GM18861 (cell line): ENCODE results near the gene MEIOB.
"Not testable (repeated sequence)": the region's sequence is repeated elsewhere in the genome, so short reads cannot be mapped to it uniquely, and the experiment has no call there.

Experiments used
- ATAC-seq: cut with Tn5 transposase; IDR thresholded peaks from one replicate; pipeline ENCODE4 v1.9.1; 2021; ENCODE audit not compliant: unreplicated experiment

MEIOB gene

DNA sequence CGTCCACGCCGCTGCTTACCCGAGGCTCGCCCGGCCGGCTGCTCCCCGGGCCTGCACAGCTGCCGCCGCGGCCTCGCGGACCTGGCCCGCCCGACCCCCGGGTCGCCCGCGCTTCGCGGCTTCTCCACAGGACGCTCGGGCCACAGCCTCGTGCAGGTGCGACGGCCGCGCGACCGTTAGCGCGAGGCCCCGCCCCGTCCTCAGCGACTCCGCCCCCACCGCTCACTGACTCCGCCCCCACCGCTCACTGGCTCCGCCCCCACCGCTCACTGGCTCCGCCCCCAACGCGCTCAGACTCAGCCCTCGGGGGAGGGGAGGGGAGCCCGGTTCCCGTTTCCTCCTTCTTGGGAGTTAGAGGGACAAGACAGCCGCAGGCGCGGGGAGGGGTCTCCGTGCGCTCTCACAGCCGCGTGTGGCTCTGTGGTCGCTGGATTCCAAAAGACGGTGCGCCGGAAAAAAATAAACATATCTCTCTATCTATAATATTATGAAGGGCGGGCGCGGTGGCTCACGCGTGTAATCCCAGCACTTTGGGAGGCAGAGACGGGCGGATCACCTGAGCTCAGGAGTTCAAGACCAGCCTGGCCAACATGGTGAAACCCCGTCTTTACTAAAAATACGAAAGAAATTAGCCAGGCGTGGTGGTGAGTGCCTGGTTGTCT, at the start of gene MEIOB:
MEIOB (minus strand) TSS at position 191 of the 662 bp plus-strand sequence. CDS start 3,989 bp downstream, outside the sequence.
- ATAC-seq, result no peak

DNA sequence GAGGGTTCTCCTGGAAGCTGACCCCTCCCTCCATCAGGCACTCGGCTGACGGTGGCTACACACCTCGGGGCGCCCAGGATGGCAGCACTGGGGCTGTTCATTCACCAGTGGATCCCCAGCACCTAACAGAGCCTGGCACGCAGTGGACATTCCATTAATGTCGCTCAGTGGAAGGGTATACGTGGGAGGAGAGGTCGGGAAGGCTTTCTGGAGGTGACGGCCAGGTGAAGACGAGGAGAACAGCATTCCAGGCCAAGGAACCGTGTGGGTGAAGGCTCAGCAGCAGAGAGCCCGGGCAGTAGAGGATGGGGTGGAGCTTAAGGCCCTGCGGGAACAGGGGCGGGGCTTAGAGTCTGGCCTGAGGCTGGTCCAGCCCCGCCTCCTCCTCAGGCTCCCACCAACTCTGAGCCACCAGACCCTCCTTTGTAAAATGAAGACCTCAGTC, 48.8 kb upstream of the MEIOB start:
- ATAC-seq, result no peak

DNA sequence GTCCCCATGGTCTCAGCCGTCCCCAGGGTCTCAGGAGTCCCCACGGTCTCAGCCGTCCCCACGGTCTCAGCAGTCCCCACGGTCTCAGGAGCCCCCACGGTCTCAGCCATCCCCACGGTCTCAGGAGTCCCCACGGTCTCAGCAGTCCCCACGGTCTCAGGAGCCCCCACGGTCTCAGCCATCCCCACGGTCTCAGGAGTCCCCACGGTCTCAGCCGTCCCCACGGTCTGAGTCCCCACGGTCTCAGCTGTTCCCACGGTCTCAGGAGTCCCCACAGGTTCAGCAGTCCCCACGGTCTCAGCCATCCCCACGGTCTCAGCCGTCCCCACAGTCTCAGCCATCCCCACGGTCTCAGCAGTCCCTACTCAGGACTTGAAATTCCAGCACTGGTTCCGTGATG, 48.2 kb upstream of the MEIOB start:
- ATAC-seq, result not testable (repeated sequence)

DNA sequence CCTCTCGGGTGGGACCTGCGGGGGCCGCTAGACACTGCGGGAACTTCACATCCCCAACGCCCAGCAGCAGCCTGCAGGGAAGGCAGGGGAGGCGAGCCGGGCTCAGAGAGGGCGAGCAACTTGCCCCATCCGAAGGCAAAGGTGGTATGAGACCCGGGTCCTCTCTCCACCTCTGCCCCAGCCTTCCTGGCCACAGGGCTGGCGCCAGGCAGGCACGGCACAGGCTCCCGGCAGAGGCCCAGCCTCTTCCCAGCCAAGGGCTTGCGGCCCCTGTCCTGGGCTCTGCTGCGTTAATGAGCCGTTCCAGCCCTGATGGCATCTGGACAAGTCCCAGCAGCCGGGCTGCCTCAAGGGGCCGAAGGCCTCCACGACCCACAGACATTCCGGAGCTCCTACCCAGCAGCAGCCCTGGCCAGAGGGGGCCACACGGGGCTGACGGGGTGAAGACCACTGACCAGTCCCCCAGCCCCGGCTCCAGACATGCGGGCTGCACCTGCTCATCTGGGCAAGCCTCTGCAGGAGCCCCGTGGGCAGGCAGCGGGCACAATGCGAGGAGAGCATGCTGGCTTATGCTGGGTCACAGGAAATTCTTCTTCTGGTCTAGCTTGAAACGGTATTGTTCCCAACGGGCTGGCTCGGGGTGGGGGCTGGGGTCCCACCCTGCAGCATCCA, 47.5 kb upstream of the MEIOB start:
- no peak for ATAC-seq

DNA sequence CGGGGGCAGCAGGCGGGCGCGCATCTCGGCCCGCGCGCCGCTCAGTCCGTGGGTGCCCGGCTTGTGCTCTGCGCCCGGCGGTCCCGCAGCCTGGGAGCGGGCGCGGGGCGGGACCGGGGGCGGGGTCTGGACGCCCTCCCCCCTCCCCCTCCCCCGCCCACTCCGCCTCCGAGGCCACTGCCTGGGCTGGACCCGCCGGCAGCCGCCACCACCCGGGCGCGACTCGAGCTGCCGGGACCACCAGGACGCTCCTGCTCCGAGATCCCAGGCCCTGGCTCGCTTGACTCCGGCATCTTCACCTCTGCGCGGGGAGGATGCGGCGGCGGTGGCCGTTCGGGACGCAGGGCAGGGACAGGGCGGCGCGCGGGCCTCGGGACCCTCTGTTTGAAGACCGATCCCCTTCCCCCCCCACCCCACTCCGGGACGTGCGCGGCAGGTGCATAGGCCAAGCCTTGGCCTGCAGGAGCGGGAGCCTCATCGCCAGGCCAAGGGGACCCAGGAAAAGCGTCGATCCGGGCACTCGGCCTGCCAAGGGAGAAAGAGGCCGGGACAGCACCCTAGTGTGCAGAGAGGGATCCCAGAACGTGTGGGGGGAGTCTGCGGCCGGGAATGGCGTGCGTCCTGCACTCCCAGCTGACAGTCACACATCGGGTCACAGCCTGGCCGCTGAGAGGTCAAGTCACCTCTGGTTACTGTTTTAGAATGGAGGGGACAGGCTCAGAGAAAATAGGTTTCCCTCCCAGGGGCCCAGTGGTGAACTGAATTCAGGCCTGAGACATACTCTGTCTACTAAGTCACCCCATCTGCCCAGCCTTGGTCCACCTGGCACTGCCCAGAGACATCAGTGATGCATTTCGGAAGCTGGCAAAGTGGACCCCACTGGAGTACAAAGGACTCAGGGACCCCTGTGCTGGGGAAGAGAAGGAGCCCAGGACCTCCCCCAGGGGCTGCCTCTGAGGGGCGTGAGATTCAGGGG, 46.7 kb upstream of the MEIOB start, which contains the start of gene HS3ST6:
HS3ST6 (minus strand) TSS at position 65 of the 976 bp plus-strand sequence. CDS start 92 bp downstream, outside the sequence.
- ATAC-seq, result no peak

DNA sequence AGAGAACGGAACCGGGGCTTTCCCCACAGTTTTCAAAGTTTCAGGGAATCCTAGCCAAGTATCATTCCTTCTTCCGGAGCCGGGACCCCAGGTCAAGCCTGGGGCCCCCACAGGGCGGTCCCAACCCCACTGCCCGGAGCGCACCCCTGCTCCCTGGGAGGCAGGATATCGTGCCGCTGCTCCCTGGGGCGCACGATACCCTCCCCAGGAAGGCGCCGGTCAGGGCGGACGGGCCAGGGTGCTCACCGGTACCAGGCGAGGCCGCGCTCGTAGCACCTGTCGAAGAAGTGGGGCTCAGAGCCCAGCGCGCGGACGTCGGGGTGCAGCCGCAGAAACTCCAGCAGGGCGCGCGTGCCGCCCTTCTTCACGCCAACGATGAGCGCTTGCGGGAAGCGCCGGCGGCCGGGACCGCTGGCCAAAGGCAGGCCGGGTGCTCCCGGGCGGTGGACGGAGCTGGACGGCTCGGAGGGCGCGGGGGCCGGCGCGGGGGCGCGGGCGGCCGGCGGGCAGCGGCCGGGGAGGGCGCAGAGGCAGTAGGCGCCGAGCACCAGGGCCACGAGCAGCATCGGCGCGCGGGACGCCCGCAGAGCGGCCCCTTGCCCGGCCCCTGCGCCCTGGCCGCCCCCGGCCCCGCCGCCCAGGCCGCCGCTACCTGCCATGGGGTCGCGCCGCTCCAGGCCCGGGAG, 45.8 kb upstream of the MEIOB start:
- no peak for ATAC-seq

DNA sequence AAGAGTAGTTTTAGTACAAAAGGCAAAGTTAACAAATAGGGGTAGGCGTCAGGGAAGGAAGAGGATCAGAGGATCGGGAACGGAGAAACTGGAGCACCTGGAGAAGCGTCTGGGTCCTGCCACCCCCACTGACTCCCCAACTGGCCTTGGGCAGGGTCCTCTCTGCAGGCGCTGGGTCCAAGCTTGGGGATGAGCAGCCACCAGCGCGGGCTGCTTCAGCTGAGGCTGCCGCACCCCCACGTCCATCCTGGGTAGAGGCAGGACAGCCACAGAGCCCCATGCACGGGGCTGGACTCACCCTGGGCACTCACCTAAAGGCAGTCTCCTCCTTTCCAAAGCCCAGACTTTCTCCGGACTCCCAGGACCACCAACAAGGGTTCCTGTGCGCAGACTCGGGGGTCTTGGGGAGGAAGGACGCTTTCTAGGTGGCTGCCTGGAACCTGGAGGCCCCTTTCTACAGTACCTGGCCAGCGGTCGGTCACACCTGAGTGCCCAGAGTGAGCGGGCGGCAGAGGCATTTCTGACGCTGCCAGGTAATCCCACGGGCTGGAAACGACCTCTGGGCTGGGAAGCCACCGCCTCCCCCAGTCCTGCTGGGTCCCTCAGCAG, 45.2 kb upstream of the MEIOB start:
- ATAC-seq, result no peak

DNA sequence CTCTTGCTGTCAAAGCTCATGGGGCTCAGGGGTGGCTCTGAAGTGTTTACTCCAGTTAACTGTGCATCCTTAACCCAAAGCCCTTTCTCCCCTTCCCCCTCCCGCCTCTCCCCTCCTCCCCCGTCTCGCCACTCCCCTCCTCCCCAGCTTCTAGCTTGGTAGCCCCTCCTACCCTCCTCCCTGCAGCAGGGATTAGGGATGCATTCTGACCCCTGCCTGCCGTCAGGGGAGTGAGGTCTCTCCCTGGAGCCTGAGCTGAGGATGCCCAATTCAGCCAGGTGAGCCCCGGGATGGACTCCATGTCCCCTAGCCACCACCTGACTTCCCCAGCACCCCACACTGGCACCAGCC, 44.7 kb upstream of the MEIOB start:
- no peak for ATAC-seq

GRCh38 chr16:1915732-1916639, 44.0 kb upstream of the MEIOB start:
- no peak for ATAC-seq

DNA sequence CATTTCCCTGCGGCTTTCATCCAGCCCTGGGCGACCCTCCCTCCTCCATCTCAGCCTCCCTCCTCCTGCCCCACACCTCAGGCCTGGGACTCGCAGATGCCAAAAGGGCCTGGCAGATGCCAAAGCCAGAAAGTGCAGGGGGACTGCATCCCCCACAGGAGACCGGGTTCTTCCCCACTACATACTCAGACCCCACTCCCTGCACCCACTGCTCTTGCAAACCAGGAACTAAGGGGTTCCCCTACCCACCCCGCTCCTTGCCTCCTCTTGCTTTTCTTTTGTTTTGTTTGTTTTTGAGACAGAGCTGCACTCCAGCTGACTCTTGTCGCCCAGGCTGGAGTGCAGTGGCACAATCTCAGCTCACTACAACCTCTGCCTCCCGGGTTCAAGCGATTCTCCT, 43.0 kb upstream of the MEIOB start:
- no peak for ATAC-seq

DNA sequence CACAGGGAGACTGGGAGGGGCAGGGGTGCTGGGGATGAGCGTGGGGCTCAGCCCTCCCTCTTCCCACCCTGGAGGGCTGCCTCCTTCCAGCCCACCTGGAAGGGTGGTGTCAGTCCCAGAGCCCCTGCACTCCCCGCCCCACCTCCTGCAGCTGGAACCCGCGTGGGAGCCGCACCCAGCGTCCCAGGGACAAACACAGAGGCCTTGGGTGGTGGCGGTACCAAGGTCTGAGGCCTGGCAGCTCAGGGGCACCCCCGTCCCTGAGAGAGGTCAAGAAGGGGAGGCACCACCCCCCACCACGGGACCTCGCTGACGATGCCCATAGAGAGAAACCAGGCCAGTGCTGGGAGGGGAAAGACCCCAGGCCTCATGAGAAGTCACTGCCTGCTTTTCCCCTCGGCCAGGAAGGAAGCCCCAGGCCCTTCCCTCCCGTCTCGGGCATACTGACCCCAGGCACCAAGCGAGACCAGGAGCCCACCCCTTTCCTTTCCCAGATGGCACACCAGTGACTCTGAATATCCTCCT, 42.2 kb upstream of the MEIOB start:
- ATAC-seq, result no peak

DNA sequence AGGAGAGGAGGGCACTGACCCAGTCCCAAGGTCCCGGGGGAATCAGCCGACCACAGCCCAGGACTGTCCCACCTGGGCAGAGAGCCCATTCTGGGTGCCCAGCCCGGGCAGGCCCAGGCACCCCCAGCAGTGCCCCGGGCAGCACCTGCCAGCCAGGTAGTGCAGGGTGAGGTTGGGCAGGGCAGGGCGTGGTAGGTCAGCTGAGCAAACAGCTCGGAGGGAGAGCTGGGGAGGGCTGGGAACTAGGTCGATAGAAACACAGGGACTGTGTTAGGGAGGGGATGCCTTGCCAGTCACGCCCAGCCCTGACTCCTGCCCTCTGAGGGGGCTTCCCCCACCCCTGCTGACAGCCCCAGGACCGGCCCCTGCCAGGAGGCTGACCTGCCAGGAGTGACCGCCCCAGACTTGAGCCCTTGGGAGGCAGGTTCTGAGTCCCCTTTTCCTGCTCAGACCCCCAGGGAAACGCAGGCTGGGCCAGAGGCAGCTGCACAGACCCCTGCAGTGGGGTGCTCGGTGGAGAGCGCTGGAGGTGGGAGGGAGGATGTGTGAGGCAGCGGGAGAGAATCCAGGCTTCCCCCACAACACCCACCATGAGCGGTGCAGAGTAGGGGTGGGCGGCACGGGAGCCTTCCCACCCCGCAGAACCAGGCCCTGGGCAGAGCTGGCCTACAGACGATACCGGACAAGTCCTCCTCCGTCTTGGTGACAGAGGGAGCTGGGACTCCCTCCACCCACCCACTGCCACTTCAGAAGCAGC, 41.5 kb upstream of the MEIOB start:
- ATAC-seq, result no peak

- no peak for ATAC-seq
These were observed 40.2 kb upstream of the MEIOB start for GRCh38 chr16:1912215-1912543.

GRCh38 chr16:1911467-1912214, 39.7 kb upstream of the MEIOB start:
- no peak for ATAC-seq

- no peak for ATAC-seq
These were observed 37.7 kb upstream of the MEIOB start for GRCh38 chr16:1909561-1910231.

DNA sequence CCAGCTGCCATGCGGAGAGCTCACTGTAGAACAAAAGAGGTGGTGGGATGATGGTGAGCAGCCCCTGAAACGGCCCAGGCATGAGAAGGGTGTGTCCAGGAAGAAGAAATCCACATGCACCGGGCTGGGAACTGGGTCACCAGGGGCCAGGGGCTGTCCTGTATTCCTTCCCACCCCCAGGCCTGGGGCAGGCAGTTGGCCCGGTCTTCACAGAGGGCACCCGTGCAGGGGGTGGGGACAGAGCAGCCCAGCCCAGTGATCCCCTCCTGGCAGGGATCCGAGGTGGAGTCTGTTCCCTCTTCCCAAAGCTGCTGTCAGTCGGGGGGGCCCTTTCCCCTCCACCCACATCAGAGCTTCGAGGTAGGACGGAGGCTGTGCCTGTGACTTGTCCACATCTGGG, 37.0 kb upstream of the MEIOB start:
- ATAC-seq, result no peak

- no peak for ATAC-seq
These were observed 36.2 kb upstream of the MEIOB start for GRCh38 chr16:1908184-1908583.
